Medulla oblongata (tissue), 1 donor: ENCODE measurements around the gene TMEM30B.

Source experiments
- DNase-seq: peaks from one replicate; pipeline ENCODE4 v3.0.0-alpha.2; 2015; ENCODE audit errors: extremely low spot score

Gene TMEM30B

GRCh38 chr14:61234215-61234916, 46.8 kb downstream of the TMEM30B start:
- DNase-seq, result no peak

GRCh38 chr14:61233436-61233956, 47.6 kb downstream of the TMEM30B start:
- DNase-seq, result no peak

- no peak for DNase-seq
Measured at GRCh38 chr14:61231810-61232209, 49.3 kb downstream of the TMEM30B start.

- DNase-seq, result no peak
Measured at GRCh38 chr14:61229981-61230380, 51.2 kb downstream of the TMEM30B start.

- no peak for DNase-seq
Measured at GRCh38 chr14:61229475-61229888, 51.7 kb downstream of the TMEM30B start.

GRCh38 chr14:61227884-61228591, 53.1 kb downstream of the TMEM30B start:
- DNase-seq, result no peak
